Activated CD4-positive, alpha-beta T cell treated with anti-CD3 and anti-CD28 coated beads for 1 hour (primary cell): ENCODE measurements around the gene MED27.
"Not testable (repeated sequence)": the region's sequence is repeated elsewhere in the genome, so short reads cannot be mapped to it uniquely, and the experiment has no call there.

Source experiments
- DNase-seq: peaks from one replicate; pipeline ENCODE4 v3.0.0-alpha.2; 2020

Gene MED27

DNA sequence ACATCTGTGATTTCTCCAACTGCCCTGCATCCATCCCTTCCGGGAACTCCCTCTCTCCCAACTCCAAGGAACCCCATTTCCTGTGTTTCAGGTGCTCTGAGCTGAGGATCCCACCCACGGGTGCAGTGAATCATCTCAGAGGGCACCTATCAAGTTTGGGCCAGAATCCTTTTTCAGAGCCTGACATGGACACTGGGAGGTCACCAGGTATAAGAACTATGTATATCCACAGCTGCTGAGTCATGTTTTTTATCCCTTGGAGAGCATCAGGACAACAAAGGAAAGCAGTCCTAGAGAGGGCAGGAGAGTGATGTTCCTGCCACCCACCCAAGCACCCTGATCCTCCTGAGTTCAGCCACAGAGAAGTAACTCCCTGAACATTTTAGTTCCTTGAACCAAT, 3.8 kb downstream of the MED27 start:
- no peak for DNase-seq

DNA sequence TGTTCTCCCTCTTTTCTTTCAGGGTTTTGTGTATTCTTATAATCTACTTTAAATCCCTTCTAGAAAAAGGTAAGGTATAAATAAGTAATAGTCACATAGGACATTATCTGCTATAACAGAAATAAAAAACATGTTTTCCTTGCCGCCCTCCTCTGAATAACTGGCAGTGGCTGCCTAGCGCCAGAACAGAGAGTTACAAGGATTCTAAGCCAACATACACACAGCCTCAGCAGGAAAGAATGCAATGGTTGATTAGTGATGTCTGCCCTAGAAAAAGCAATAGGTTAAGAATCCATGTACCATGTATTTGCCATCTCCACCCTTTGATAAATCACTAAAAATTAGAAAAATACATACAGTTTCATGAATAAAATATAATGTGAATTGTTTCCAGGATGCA, 4.9 kb downstream of the MED27 start:
- DNase-seq, result no peak

GRCh38 chr9:132071847-132072507, 7.7 kb downstream of the MED27 start:
- DNase-seq, result no peak

DNA sequence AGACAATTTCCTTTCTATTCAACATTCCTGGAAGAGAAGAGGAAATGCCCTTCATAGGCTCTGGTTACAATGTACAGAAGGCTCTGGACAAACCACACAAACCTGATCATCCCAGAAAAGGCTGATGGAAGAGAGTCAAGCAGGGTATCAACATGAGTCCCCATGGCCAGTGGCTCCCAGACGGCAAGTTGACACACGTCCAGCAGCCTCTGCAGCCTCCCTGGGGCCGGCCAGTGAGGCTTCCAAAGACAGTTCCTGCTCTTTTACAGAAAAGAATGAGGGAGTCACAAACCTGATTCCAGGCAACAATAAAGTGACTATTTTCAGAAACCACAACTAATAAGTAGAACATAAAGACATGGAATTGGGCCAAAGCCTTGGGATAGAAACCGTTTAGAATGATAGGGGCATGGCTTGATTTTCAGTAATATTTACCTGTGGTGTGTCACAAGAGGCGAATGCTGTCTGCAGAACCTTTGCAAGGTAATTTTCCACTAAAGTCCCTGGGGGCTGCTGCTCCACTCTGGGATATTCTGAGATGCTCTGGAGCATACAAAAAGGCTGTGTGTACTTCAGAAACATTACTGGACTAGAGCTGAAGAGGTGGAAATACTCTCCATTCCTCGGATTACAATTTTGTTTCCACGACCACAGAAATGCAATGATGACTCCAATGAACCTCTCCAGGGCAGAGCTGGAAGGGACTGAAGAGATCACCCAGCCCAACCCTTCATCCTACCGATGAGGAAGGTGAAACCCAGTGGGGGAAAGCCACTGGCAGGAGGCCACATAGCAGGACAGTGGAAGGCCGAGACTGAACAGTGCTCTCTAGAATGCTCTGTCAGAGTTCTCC, 10.4 kb downstream of the MED27 start:
- no peak for DNase-seq

DNA sequence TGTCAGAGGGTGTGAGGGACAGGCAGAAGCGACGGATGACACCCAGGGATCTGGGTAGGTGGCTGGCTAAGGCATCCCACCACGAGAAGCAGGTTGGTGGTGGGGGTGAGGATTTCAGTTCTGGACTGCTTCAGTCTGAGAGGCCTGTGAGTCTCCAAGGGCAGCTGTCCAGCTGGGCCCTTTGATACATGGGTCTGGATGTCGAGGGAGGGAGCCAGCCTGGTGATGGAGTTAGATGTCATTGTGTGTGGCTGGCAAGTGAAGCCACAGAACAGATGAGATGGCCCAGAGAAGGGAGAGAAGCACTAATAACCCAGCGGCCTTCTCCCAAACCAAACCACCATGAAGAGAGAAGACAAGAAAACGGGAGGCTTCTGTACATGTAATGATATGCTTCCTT, 11.1 kb downstream of the MED27 start:
- DNase-seq, result no peak

DNA sequence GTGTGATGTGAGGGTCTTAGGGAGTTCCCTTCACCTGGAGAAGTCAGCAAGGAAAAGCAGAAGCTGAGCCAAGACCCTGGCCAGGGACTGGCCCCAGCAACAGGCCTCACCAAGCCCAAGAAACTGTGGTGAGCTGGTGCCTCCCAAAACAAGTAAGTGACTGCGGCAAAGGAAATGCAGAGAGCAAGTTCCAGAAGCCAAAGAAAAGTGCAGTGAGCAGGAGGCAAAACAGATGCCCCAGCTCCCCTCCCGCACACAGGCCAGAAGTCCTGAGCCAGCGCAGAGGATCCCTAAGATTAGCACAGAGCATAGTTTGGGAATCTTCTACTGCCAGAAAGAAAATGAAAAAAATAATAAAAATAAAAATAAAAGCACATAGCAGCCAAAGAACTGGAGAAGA, 13.2 kb downstream of the MED27 start:
- DNase-seq, result no peak

DNA sequence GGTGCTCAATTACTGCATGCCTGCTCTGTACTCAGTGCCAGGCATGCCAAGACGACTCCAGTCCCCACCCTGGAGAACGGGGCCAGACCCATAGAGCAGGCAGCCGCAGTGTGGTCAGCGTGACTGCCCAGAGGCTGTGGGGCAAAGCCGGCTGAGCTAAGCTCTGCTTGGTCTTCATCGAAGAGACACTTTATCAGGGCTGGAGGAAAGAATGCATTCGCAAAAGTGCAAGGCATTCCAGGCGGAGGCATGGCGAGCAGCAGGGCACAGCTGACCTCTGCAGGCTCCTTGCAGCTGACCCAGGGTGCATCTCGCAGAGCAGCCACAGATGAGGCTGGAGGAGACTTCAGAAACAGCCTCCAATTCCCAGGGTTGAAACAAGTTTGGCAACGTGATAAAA, 13.6 kb downstream of the MED27 start:
- DNase-seq, result no peak

DNA sequence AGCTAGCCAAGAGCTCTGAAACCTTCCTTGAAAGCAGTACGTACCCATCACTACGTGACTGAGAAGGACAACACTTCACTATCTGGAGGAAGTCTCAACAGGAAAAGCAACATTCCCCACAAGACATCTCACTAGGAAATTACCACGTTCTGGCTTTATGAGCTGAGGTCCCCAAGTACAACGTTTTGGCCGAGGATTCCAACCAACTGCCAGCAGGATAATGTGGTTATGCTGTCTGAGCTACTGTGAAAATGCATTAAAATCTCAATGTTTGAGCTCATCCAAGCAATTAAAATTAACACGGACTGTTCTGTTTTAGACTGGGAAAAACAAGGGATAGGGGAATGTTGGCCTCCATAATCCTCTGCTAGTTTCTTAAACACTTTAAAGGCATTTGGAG, 16.4 kb downstream of the MED27 start:
- DNase-seq, result no peak

DNA sequence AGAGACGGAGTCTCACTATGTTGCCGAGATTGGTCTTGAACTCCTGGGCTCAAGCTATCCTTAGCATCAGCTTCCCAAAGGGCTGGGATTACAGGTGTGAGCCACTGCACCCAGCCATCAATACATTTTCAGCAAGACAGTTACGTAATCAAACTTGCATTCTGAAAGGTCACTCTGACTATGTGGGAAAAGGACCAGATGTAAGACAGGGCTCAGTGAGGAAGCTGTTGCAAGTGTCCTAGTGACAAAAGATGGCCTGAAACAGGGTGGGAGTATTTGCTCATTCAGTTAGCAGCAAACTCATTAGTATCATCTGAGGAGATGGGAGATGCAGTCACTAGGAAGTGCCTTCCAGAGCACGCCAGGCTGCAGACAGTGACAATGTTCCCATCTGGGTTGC, 16.9 kb downstream of the MED27 start:
- DNase-seq, result no peak

DNA sequence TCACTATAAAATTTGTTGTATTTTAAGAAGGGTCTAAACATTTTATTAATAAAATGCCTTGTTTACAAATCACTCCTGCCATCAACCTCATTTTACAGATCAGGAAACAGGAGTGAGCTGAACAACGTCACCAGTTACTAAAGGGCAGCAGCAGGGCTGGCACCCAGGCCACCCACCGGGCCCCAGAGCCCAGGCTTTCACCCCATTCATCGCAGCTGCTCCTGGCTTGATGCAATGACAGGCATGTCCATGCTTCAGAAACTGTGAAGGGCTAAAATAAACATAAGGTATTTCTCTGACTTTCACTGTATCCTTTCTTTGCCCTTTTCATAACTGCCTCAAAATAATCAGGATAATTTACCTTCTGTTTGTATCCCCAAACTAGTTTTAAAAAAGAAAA, 18.1 kb downstream of the MED27 start:
- no peak for DNase-seq

- no peak for DNase-seq
Measured at GRCh38 chr9:132059361-132059760, 20.3 kb downstream of the MED27 start.

DNA sequence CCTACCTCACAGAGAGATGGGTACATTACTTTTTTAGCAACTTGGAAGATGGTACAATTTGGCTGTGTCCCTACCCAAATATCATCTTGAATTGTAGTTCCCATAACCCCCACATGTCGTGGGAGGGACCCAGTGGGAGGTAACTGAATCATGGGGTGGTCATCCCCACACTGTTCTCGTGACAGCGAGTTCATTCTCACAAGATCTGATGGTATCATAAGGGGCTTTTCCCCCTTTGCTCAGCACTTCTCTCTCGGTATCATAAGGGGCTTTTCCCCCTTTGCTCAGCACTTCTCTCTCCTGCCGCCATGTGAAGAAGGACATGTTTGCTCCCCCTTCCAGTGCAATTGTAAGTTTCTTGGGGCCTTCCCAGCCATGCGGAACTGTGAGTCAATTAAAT, 21.4 kb downstream of the MED27 start:
- not testable (repeated sequence) for DNase-seq

DNA sequence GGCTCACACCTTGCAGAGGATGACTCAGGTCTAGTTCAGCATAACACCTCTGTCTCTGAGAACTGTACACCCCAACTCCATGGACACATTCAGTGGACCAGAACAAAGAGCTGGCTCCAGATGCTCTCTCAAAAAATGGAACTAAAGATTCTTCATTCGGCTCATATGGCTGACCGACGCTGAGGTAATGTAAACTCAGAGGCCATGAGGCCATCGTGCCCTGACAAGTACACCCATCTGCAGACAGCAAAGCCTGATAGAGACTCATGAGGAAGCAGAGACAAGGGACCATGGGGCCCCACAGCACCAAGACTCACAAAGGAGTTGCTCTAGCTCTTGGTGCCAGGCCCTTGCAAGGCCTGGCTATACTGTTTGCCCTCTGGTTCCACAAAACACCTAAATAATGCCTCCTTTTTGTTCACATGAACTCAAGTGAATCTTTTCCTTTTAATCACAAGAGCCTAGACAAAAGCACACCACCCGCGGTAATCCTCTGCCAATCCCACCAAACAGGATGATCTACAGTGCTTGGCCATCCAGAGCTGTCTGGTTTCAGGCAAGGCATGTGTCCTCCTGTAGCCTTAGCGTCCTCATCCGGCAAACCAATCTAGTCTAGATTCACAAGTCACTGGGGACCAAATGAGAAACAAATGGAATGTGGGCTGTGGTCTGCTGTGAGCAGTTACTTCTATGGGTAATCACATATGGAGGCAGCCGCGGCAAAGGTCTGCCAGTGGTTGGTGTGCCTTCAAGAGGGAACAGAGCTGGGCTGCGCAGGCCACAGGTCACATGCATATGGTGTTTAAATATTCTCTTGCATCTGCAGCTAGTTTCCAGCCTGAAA, 22.7 kb downstream of the MED27 start:
- no peak for DNase-seq

DNA sequence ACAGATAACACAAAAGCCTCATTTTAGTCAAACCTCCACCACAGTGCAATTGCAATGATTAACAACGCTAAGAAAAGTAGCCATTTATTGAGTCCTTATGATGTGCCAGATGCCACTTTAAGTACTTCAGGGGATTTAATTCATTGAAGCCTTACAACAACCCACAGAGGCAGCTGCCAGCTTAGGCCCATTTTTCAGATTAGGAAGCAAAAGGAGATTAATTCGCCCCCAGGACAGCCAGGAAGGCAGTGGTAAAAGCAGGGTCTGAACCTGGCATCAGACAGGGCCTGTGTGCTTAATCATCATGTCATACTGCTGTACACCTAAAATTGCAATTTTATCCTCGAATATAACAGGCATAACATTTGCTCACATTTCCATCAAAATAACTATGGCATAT, 23.9 kb downstream of the MED27 start:
- DNase-seq, result no peak

- DNase-seq, result no peak
Measured at GRCh38 chr9:132054024-132054423, 25.6 kb downstream of the MED27 start.

DNA sequence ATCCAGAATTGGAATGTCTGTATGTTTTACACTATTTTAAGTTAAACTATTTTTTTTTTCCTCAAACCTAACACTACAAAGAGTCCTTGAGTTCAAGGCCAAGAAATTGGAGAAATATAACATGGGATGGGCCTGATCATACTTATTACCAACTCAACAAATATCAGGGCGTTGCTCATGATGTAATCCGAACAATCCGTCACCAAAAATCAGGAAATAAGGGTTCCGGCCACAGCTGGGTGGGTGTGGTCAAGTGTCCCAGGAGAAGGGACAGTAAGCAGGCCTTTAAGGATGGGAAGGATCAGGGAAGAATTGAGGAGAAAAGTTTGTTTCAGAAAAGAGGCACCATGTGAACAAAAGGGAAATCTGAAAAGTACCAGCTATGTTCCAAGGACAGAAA, 29.8 kb downstream of the MED27 start:
- no peak for DNase-seq

- no peak for DNase-seq
Measured at GRCh38 chr9:132049323-132049882, 30.3 kb downstream of the MED27 start.

DNA sequence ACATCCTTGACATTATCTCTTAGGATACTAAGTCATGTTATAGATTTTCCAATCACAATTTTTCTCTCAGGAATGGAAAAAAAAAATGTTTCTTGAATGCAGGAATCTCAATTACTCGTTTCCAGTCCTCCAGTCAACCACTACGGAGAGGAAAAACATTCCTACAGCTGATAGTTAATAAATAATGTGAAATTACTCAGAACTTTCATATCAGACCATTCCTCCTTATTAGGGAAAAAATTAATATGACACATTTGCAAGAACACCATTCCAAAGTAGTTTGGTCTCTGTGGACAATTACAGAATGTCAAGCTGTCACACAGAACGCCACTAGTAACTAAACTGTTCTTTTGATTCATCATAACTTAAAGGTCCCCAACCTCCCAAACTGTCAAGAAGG, 31.5 kb downstream of the MED27 start:
- DNase-seq, result no peak

DNA sequence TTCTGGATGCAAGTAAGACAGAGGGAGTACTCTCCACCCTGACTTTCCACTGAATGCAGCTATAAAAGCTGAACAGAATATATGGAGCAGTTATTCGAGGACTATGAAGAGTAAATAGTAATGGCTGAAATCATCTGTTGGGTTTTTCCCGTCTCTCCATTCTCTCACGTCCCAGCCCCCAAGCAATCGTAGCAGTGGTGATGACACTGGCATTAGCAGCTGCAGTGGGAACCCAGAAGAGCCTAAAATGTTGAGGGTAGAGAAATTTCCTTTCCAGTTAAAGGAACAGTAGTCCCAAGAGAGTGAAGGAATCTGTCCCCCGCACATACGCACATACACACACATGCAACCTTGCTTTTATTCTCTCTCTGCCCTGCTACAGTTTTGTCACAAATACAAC, 33.2 kb downstream of the MED27 start:
- DNase-seq, result no peak

DNA sequence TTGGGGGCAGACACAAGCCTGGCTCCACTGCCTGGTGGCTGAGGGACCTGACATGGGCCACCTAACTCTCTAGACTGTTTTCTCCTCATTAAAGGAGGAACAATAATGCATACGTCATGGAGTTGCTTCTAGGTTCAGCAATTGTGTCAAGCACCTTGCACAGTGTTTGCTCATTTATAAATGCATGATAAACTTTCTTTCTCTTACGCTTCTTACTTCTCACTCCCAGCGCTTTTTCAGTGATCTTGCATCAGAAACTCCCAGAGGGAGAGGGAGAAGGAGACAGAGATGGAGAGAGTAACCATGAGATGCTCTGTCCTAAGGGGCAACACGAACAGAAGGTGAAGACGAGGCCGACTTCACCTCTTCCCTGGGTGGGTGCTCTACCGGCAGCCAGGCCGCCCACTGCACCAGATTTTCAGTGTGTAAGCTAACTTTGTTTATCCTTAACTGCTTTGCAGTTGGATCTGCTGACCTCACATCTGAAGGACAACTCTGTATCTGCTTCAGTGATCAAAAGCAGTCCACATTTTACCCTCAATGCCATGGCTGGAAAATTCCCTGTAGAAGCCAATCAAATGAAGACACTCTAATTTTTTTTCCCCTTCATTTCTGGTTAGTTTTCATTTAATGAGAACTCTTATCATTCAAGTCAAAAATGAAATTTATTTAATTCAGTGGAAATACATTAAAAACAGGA, 35.3 kb downstream of the MED27 start:
- no peak for DNase-seq

GRCh38 chr9:132043708-132044107, 36.0 kb downstream of the MED27 start:
- DNase-seq, result no peak

- no peak for DNase-seq
Measured at GRCh38 chr9:132042324-132042723, 37.3 kb downstream of the MED27 start.

GRCh38 chr9:132041798-132042197, 37.9 kb downstream of the MED27 start:
- no peak for DNase-seq
